ENCODE measurements around the gene WWP2.
A peak's percentile ranks its signal among the peaks of the same experiment; 100 is the strongest.
"Not testable (repeated sequence)": the region's sequence is repeated elsewhere in the genome, so short reads cannot be mapped to it uniquely, and the experiment has no call there.

Gene WWP2

DNA sequence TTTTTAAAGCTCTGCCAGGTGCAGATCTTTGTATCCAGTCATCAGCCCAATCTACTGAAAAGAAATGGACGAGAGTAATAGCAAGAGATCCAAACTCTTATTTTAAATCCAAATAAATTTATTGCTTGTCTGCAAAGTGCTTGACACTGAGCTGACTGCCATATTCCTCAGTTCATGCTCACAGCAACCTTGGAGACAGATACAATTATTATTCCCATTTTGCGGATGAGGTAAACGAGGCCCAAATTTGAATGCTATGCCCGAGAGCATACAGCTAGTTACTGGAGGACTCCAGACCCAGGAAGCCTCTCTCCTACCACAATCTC is 8.0 kb upstream of the WWP2 start:
- H3K27me3 ChIP-seq (replicated peaks), result no peaks in the 10 kb centered on the region
- in situ Hi-C loops (cut with HindIII; ENCODE audit: low pct_ligation_motif_present, low sequenced_read_pairs), result no loop called here
- H3K4me3 ChIP-seq (ENCODE audit: low read depth, low read length), result peak overlapping the region; percentile 99
- peaks cover 25% of the 10 kb centered on the region for H3K36me3 ChIP-seq (replicated peaks)
- DNase-seq, result no peak
- H3K27ac ChIP-seq, result peak overlapping the region; percentile 57
- TF ChIP-seq, protein P1, sequence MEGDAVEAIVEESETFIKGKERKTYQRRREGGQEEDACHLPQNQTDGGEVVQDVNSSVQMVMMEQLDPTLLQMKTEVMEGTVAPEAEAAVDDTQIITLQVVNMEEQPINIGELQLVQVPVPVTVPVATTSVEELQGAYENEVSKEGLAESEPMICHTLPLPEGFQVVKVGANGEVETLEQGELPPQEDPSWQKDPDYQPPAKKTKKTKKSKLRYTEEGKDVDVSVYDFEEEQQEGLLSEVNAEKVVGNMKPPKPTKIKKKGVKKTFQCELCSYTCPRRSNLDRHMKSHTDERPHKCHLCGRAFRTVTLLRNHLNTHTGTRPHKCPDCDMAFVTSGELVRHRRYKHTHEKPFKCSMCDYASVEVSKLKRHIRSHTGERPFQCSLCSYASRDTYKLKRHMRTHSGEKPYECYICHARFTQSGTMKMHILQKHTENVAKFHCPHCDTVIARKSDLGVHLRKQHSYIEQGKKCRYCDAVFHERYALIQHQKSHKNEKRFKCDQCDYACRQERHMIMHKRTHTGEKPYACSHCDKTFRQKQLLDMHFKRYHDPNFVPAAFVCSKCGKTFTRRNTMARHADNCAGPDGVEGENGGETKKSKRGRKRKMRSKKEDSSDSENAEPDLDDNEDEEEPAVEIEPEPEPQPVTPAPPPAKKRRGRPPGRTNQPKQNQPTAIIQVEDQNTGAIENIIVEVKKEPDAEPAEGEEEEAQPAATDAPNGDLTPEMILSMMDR (IDR thresholded peaks at IDR 0.05; ENCODE audit: low read depth, low read length, missing control alignments), result no peak

DNA sequence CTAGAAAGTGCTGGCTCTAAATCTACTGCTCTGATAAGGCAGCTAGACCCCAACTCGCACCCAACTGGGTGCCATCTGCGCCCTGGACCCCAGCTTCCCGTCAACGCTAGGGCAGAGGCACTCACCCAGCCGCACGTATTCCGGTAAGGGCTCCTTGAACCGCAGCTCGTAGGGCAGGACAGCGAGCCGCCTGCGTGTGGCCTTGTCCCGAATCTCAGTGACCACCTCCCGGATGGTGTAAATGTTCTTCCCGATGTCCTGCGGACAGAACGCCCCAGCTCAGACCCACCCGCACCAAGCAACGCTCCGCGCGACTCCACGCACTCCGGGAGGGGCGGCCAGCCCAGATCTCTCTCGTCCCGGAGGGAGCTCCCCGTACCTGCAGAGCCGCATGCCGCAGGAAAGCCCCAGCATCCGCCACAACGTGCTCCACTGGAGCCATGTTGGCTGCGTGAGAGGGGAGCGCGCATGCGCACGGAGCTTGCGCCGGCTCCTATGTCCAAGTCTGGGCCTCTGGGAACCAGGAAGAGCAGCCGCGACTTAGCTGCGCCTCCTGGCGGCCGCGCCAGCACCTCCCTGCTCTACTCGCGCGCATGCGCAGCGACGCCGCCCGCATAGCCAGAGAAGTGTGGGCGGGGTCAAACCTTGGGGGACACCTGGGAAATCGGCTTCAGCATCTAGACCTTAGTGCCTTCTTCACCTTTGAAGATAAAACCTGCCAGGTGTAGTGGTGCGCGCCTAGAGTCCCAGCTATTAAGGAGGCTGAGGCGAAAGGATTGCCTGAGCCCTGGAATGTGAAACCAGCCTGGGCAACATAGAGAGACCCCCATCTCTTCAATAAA is 7.4 kb upstream of the WWP2 start, which contains the start of gene NOB1:
TSS of gene NOB1 (minus strand) at position 458 of the 842 bp plus-strand sequence. CDS start at position 442, 16 bp downstream.
- Histone ChIP-seq H3K36me3 (replicated peaks) (peaks cover 19% of the 10 kb centered on the region), H3K4me3 (ENCODE audit: low read depth, low read length) (peak within 1 kb of the TSS; percentile 99), H3K27ac (peak within 1 kb of the TSS; percentile 57), H3K27me3 (replicated peaks) (no peaks in the 10 kb centered on the region)
- TF ChIP-seq, protein P1 (IDR thresholded peaks at IDR 0.05; ENCODE audit: low read depth, low read length, missing control alignments), result peak; percentile 98
- peak; percentile 93 for DNase-seq
- in situ Hi-C loops (cut with HindIII; ENCODE audit: low pct_ligation_motif_present, low sequenced_read_pairs), result no loop called here

DNA sequence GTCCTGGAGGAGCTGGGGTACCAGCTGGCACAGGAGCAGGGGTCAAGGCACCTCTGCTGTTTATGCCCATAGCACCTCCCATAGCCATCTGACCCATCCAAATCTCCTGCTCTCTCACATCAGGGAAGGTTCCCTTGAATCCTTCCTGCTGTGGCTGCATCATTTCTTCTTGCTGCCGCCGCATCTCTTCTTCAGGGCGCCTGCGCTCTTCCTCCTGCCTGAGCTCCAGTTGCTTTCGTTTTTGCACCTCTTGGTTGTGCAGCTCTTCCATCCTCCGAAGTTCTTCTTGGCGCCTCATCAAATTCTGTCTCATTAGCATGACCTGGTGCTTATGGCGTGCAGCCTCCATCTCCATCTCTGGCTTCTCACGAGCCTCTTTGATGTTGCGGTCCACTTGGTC is 5.4 kb upstream of the WWP2 start:
- in situ Hi-C loops (cut with HindIII; ENCODE audit: low pct_ligation_motif_present, low sequenced_read_pairs), result no loop called here
- Histone ChIP-seq H3K4me3 (ENCODE audit: low read depth, low read length) (no peak overlapping the region), H3K36me3 (replicated peaks) (peaks cover 8% of the 10 kb centered on the region), H3K27ac (no peak overlapping the region), H3K27me3 (replicated peaks) (no peaks in the 10 kb centered on the region)
- TF ChIP-seq, protein P1 (IDR thresholded peaks at IDR 0.05; ENCODE audit: low read depth, low read length, missing control alignments), result no peak
- no peak for DNase-seq

DNA sequence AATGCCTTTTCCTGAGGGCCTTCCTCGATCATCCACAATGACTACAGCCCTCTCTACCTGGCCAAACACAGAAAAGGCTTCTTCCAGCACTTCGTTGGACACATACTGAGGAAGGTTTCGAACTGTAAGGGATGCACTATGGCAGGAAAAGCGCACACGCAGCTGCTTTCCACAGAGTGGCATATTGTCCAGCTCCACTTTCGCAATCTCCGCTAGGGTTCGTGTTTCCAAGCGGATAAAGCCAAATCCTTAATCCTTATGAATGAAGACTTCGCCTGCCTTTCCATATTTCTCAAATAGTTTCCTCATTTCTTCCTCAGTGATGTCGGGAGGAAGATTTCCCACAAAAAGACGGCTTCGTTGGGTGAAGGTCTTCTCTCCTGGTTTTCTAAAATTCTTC is 4.8 kb upstream of the WWP2 start:
- H3K4me3 ChIP-seq (ENCODE audit: low read depth, low read length); H3K27me3 ChIP-seq (replicated peaks); in situ Hi-C loops (cut with HindIII; ENCODE audit: low pct_ligation_motif_present, low sequenced_read_pairs); DNase-seq; H3K27ac ChIP-seq; H3K36me3 ChIP-seq (replicated peaks): not testable (repeated sequence)

DNA sequence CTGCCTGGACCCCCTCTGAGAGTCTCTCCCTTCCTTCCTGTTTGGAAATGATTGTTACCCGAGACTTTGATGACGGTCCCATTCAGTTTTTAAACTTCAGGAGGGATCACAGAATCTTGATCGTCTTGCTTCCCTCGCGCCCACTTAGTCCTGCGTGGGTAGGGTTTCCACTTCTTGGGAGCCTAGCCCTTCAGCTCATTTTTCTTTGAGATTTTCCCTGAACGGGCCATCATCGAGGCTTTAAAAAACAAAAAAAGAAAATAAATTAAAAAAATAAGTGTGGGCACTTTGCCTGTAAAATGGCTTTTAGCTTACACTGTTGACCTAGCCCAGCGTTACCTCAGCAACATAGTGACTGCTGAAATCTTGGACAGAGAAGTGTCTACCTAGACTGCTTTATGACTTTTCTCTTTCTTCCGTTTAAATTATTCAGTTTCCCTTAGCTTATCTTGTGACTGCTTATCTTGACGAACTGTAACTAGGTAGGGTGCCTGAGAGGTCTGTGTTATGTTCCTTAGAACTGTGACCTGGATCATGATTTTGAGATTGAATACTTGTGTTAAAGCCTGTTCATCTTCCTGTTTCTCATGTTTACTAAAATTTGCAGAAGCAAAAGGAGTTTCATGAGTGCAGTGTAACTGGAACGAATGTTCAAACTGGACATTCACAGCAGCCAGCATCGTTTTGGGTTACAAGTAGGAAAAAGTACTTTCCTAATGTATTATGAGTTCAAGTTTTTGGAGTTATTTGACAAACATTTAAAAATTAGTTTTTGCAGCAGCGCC is 874 bp downstream of the WWP2 start:
- H3K4me3 ChIP-seq (ENCODE audit: low read depth, low read length), result peak overlapping the region; percentile 97

DNA sequence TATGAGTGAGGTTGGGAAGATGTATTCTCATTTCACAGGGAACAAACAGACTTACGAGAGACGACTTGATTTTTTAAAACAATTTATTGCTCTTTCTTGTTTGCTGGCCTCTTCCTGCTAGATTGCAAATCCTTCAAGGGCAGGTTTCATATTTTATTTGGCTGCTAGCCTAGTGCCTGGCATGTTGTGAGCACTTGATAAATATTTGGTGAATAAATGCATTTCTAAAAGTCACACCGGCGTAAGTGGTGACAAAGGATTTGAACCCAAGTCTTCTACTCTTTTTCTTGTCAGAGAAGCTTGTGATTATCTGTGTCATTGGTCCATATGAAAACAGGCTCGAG is 1.4 kb downstream of the WWP2 start:
- H3K36me3 ChIP-seq (replicated peaks), result no peaks in the 10 kb centered on the region
- no peaks in the 10 kb centered on the region for H3K27me3 ChIP-seq (replicated peaks)
- no peak for DNase-seq
- TF ChIP-seq, protein P1 (IDR thresholded peaks at IDR 0.05; ENCODE audit: low read depth, low read length, missing control alignments), result no peak
- no peak overlapping the region for H3K4me3 ChIP-seq (ENCODE audit: low read depth, low read length)
- in situ Hi-C loops (cut with HindIII; ENCODE audit: low pct_ligation_motif_present, low sequenced_read_pairs), result no loop called here
- no peak overlapping the region for H3K27ac ChIP-seq

More for the DNA sequence above, 874 bp downstream of the WWP2 start:
- H3K27ac ChIP-seq, result peak overlapping the region; percentile 40
- DNase-seq, result peak; percentile 20
- H3K36me3 ChIP-seq (replicated peaks), result no peaks in the 10 kb centered on the region
- TF ChIP-seq, protein P1 (IDR thresholded peaks at IDR 0.05; ENCODE audit: low read depth, low read length, missing control alignments), result no peak
- in situ Hi-C loops (cut with HindIII; ENCODE audit: low pct_ligation_motif_present, low sequenced_read_pairs), result no loop called here
- no peaks in the 10 kb centered on the region for H3K27me3 ChIP-seq (replicated peaks)
